ENCODE measurements around the gene AMBRA1.

DNA sequence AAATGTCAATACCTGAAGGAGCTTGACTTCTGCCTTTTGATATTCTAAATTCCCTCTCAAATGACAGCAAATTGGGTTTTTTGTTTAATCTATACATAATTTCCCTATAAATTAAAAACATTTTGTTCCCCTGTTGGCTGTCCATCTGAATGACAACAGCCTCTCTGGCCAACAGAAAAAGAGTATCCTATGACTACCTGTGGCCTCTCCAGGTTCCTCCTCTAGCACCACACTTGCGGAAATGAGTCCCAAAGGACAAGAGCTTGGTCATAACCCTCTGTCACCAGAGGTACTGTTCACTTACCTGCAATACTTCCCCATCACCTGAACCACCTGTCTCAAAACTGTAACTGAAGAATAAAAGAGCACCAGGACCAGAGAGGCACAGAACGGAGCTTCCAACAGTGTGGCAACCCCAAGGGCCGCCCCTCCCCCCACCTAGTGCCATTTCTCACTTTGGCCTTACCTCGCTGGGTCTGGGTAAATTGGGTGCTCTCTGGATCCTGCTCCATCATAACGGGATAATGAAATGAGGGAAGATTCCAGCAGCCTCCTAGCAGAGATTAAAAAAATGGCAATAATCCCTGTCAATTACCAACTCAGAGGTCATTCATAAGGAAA is 81.5 kb downstream of the AMBRA1 start:
- no peak for TF ChIP-seq TAF1 (IDR thresholded peaks at IDR 0.05; ENCODE audit: low read depth)
- no peak for TF ChIP-seq CEBPB (IDR thresholded peaks at IDR 0.05)

All from Ishikawa (cell line).